Epithelial cell of prostate (primary cell): ENCODE data around the gene HOXC4.
"Not testable (repeated sequence)": the region's sequence is repeated elsewhere in the genome, so short reads cannot be mapped to it uniquely, and the experiment has no call there.

Source experiments
- DNase-seq: peaks from one replicate; pipeline ENCODE4 v3.0.0-alpha.2; 2011; ENCODE audit warnings: low read depth, low spot score
- H3K27ac ChIP-seq: fragments of 450-650 bp; 2 replicates; pipeline ENCODE4 v1.5.1; 2017; ENCODE audit warnings: mild to moderate bottlenecking

The HOXC4 gene

GRCh38 chr12:54038871-54039414, 14.7 kb upstream of the HOXC4 start:
- peak; percentile 20 for DNase-seq
- H3K27ac ChIP-seq = no peak overlapping the region

GRCh38 chr12:54039417-54040147, 14.1 kb upstream of the HOXC4 start:
- no peak for DNase-seq
- no peak overlapping the region for H3K27ac ChIP-seq

- no peak overlapping the region for H3K27ac ChIP-seq
- no peak for DNase-seq
These were observed 13.5 kb upstream of the HOXC4 start for GRCh38 chr12:54040148-54040494.

- no peak for DNase-seq
- no peak overlapping the region for H3K27ac ChIP-seq
These were observed 13.0 kb upstream of the HOXC4 start for GRCh38 chr12:54040648-54041047.

GRCh38 chr12:54041097-54041690, 12.4 kb upstream of the HOXC4 start:
- no peak for DNase-seq
- no peak overlapping the region for H3K27ac ChIP-seq

GRCh38 chr12:54042033-54042432, 11.6 kb upstream of the HOXC4 start:
- DNase-seq, H3K27ac ChIP-seq: not testable (repeated sequence)

- no peak for DNase-seq
- no peak overlapping the region for H3K27ac ChIP-seq
These were observed 10.4 kb upstream of the HOXC4 start for GRCh38 chr12:54042970-54043853.

- no peak for DNase-seq
- no peak overlapping the region for H3K27ac ChIP-seq
These were observed 9.1 kb upstream of the HOXC4 start for GRCh38 chr12:54044425-54045103.

- H3K27ac ChIP-seq = no peak overlapping the region
- DNase-seq = no peak
These were observed 8.2 kb upstream of the HOXC4 start for GRCh38 chr12:54045401-54045800.

GRCh38 chr12:54045868-54046521, 7.6 kb upstream of the HOXC4 start:
- H3K27ac ChIP-seq = no peak overlapping the region
- no peak for DNase-seq

GRCh38 chr12:54046809-54047159, 6.9 kb upstream of the HOXC4 start:
- no peak for DNase-seq
- H3K27ac ChIP-seq = no peak overlapping the region

GRCh38 chr12:54047160-54047963, 6.3 kb upstream of the HOXC4 start:
- no peak for DNase-seq
- H3K27ac ChIP-seq = no peak overlapping the region

GRCh38 chr12:54047964-54048303, 5.7 kb upstream of the HOXC4 start:
- no peak for DNase-seq
- no peak overlapping the region for H3K27ac ChIP-seq

GRCh38 chr12:54048406-54049093, 5.1 kb upstream of the HOXC4 start:
- H3K27ac ChIP-seq = no peak overlapping the region
- no peak for DNase-seq

GRCh38 chr12:54049108-54049507, 4.5 kb upstream of the HOXC4 start:
- H3K27ac ChIP-seq = no peak overlapping the region
- no peak for DNase-seq

GRCh38 chr12:54050482-54050810, 3.2 kb upstream of the HOXC4 start:
- H3K27ac ChIP-seq = no peak overlapping the region

GRCh38 chr12:54051026-54051842, 2.4 kb upstream of the HOXC4 start:
- DNase-seq = no peak
- no peak overlapping the region for H3K27ac ChIP-seq

More at GRCh38 chr12:54050482-54050810, 3.2 kb upstream of the HOXC4 start:
- no peak for DNase-seq

- DNase-seq = no peak
- no peak overlapping the region for H3K27ac ChIP-seq
These were observed 1.7 kb upstream of the HOXC4 start for GRCh38 chr12:54051874-54052437.
